H9 (cell line): ENCODE results near the gene HMCES. TPM values are rescaled to one million over a fixed set of nuclear protein-coding genes. Genes with fewer than 3 reads are reported as not detected.

Source experiments
- DNase-seq: peaks from one replicate; pipeline ENCODE4 v3.0.0-alpha.2; 2017
- H2AFZ ChIP-seq: one replicate; pipeline ENCODE4 v1.6.1; 2013; ENCODE audit warnings: mild to moderate bottlenecking, low read length, control low read depth, moderate library complexity
- H2AK5ac ChIP-seq: 2 replicates; pipeline ENCODE4 v1.6.1; 2013; ENCODE audit warnings: low read length, control low read depth, mixed read lengths; ENCODE audit not compliant: insufficient read length
- H2BK120ac ChIP-seq: one replicate; pipeline ENCODE4 v1.6.1; 2013; ENCODE audit warnings: low read depth, mild to moderate bottlenecking, low read length, control low read depth, inconsistent platforms; ENCODE audit not compliant: poor library complexity, severe bottlenecking
- H2BK12ac ChIP-seq: 2 replicates; pipeline ENCODE4 v1.6.1; 2013; ENCODE audit warnings: low read length, control low read depth, mixed read lengths, low read depth; ENCODE audit not compliant: insufficient read length
- H2BK15ac ChIP-seq: 2 replicates; pipeline ENCODE4 v1.6.1; 2013; ENCODE audit warnings: low read depth, low read length, control low read depth
- H2BK20ac ChIP-seq: one replicate; pipeline ENCODE4 v1.6.1; 2013; ENCODE audit warnings: low read depth, mild to moderate bottlenecking, low read length, control low read depth, inconsistent platforms; ENCODE audit not compliant: poor library complexity, severe bottlenecking
- H2BK5ac ChIP-seq: 2 replicates; pipeline ENCODE4 v1.6.1; 2013; ENCODE audit warnings: low read length, control low read depth, mixed read lengths; ENCODE audit not compliant: insufficient read length
- H3K14ac ChIP-seq: 2 replicates; pipeline ENCODE4 v1.6.1; 2013; ENCODE audit warnings: low read length, control low read depth; ENCODE audit not compliant: insufficient read depth
- H3K18ac ChIP-seq: 2 replicates; pipeline ENCODE4 v1.6.1; 2013; ENCODE audit warnings: low read depth, mild to moderate bottlenecking, mixed read lengths, low read length, control low read depth; ENCODE audit not compliant: insufficient read length
- H3K23ac ChIP-seq: 2 replicates; pipeline ENCODE4 v1.6.1; 2013; ENCODE audit warnings: low read length, control low read depth, mixed read lengths, low read depth; ENCODE audit not compliant: insufficient read length
- H3K23me2 ChIP-seq: 2 replicates; pipeline ENCODE4 v1.6.1; 2013; ENCODE audit warnings: low read depth, mild to moderate bottlenecking, mixed read lengths, low read length, control low read depth; ENCODE audit not compliant: insufficient read length, poor library complexity, severe bottlenecking
- H3K27ac ChIP-seq: 2 replicates; pipeline ENCODE4 v1.5.1; 2013; ENCODE audit warnings: low read length, control low read depth, mixed read lengths, low read depth; ENCODE audit not compliant: insufficient read length
- H3K27me3 ChIP-seq: 2 replicates; pipeline ENCODE4 v1.6.1; 2013; ENCODE audit warnings: low read length, control low read depth, inconsistent platforms; ENCODE audit not compliant: insufficient read depth
- H3K4ac ChIP-seq: 2 replicates; pipeline ENCODE4 v1.6.1; 2013; ENCODE audit warnings: low read depth, mild to moderate bottlenecking, control low read depth, inconsistent platforms, low read length, moderate library complexity
- H3K4me1 ChIP-seq: 2 replicates; pipeline ENCODE4 v1.6.1; 2013; ENCODE audit warnings: low read length, control low read depth, inconsistent platforms; ENCODE audit not compliant: insufficient read depth
- H3K4me2 ChIP-seq: 2 replicates; pipeline ENCODE4 v1.6.1; 2013; ENCODE audit warnings: low read length, control low read depth, mixed read lengths; ENCODE audit not compliant: insufficient read length, insufficient read depth
- H3K56ac ChIP-seq: 2 replicates; pipeline ENCODE4 v1.6.1; 2013; ENCODE audit warnings: low read depth, mild to moderate bottlenecking, mixed read lengths, low read length, control low read depth; ENCODE audit not compliant: insufficient read length
- H3K79me1 ChIP-seq: 2 replicates; pipeline ENCODE4 v1.6.1; 2013; ENCODE audit warnings: low read depth, mild to moderate bottlenecking, moderate library complexity, low read length, control low read depth, inconsistent platforms; ENCODE audit not compliant: insufficient read depth, poor library complexity, severe bottlenecking
- H3K79me2 ChIP-seq: 2 replicates; pipeline ENCODE4 v1.6.1; 2013; ENCODE audit warnings: low read length, control low read depth, inconsistent platforms; ENCODE audit not compliant: insufficient read depth
- H3K9ac ChIP-seq: 2 replicates; pipeline ENCODE4 v1.6.1; 2013; ENCODE audit warnings: low read length, control low read depth, mixed read lengths; ENCODE audit not compliant: insufficient read length; ENCODE audit errors: extremely low read depth
- H3K9me3 ChIP-seq: one replicate; pipeline ENCODE4 v1.6.1; 2013; ENCODE audit warnings: low read depth, low read length, inconsistent platforms; ENCODE audit not compliant: control insufficient read depth
- H3T11ph ChIP-seq: one replicate; pipeline ENCODE4 v1.6.1; 2013; ENCODE audit warnings: mild to moderate bottlenecking, low read length, control low read depth, inconsistent platforms
- H4K20me1 ChIP-seq: one replicate; pipeline ENCODE4 v1.6.1; 2013; ENCODE audit not compliant: control insufficient read depth, insufficient read length, insufficient read depth
- H4K5ac ChIP-seq: 2 replicates; pipeline ENCODE4 v1.6.1; 2013; ENCODE audit warnings: low read depth, mild to moderate bottlenecking, mixed read lengths, low read length, control low read depth; ENCODE audit not compliant: insufficient read length
- H4K8ac ChIP-seq: replicated peaks from 2 replicates; pipeline ENCODE4 v1.6.1; 2013; ENCODE audit warnings: low read length, control low read depth, mixed read lengths, low read depth; ENCODE audit not compliant: insufficient read length
- H4K91ac ChIP-seq: 2 replicates; pipeline ENCODE4 v1.6.1; 2013; ENCODE audit warnings: low read depth, mild to moderate bottlenecking, moderate library complexity, mixed read lengths, low read length, control low read depth; ENCODE audit not compliant: insufficient read length
- H3K27ac Mint-ChIP-seq, 3 experiments: 2 replicates in 2 of 3; 3 replicates in 1 of 3; pipeline ENCODE4 v1.8.0; 2020 to 2021; ENCODE audit warnings: mixed read lengths in 3 of 3, mild to moderate bottlenecking in 1 of 3, moderate library complexity in 1 of 3
- H3K27me3 Mint-ChIP-seq: 2 replicates; pipeline ENCODE4 v1.8.0; 2021; ENCODE audit warnings: low read depth, mild to moderate bottlenecking, moderate library complexity, mixed read lengths
- H3K36me3 Mint-ChIP-seq, 3 experiments: 2 replicates in 2 of 3; 3 replicates in 1 of 3; pipeline ENCODE4 v1.8.0; 2020 to 2021; ENCODE audit warnings: low read depth in 3 of 3, mixed read lengths in 3 of 3; ENCODE audit not compliant: insufficient read depth in 1 of 3
- H3K4me1 Mint-ChIP-seq, 2 experiments: 2 replicates each; pipeline ENCODE4 v1.8.0; 2020; ENCODE audit warnings: mixed read lengths in 2 of 2
- H3K4me3 Mint-ChIP-seq, 2 experiments: 2 replicates in 1 of 2; 3 replicates in 1 of 2; pipeline ENCODE4 v1.8.0; 2020 to 2021; ENCODE audit warnings: mild to moderate bottlenecking in 2 of 2, mixed read lengths in 2 of 2, moderate library complexity in 1 of 2
- H3K9me3 Mint-ChIP-seq, 2 experiments: 2 replicates in 1 of 2; 3 replicates in 1 of 2; pipeline ENCODE4 v1.8.0; 2020; ENCODE audit warnings: mild to moderate bottlenecking in 2 of 2, mixed read lengths in 2 of 2, moderate library complexity in 1 of 2
- CTCF ChIP-seq: fragments of 200-600 bp; sonication (generic); conservative IDR thresholded peaks from 3 replicates; pipeline ENCODE4 v1.8.0; 2021; ENCODE audit warnings: antibody characterized with exemption, mild to moderate bottlenecking
- WGBS: extraction: QIAGEN DNeasy Blood & Tissue Kit; methylation state at CpG from one replicate; pipeline ENCODE4 v1.1.7; 2013; ENCODE audit warnings: missing lambda C conversion rate, low lambda C conversion rate, mixed read lengths; ENCODE audit not compliant: insufficient read length; ENCODE audit errors: extremely low coverage; 5-methylcytosine and 5-hydroxymethylcytosine counted together
- total RNA-seq: library from RNA; stranded (reverse); gene quantifications from 2 replicates; pipeline ENCODE4 v1.2.1, GENCODE V29; 2021

Gene HMCES
- total RNA-seq, 1 experiment from 2014 or later: 52.4 TPM

GRCh38 chr3:129240436-129240835 is 38.2 kb upstream of the HMCES start:
- Histone ChIP-seq H3K79me1 (no peaks in the 10 kb centered on the region), H2BK20ac (no peak overlapping the region), H2BK15ac (no peak overlapping the region), H3K27ac (no peak overlapping the region), H4K91ac (no peak overlapping the region), H3K4me1 (no peaks in the 10 kb centered on the region), H3K9ac (no peak overlapping the region), H3K56ac (no peak overlapping the region), H3K79me2 (no peaks in the 10 kb centered on the region), H3K4ac (no peak overlapping the region), H3K23me2 (no peaks in the 10 kb centered on the region), H2BK5ac (no peak overlapping the region), H4K20me1 (no peaks in the 10 kb centered on the region), H3K18ac (no peak overlapping the region), H2BK120ac (no peak overlapping the region), H3K27me3 (no peaks in the 10 kb centered on the region), H3K14ac (no peak overlapping the region), H3K9me3 (no peaks in the 10 kb centered on the region), H2AFZ (no peak overlapping the region), H2AK5ac (no peak overlapping the region), H2BK12ac (no peak overlapping the region), H3K23ac (no peak overlapping the region), H3K4me2 (no peak overlapping the region), H3T11ph (no peak overlapping the region), H4K8ac (no peak overlapping the region), H4K5ac (no peak overlapping the region)
- peak overlapping the region in 1 of 3 experiments; percentile 81; a peak in 1 of 7 replicates for H3K27ac Mint-ChIP-seq
- DNase-seq: no peak
- whole genome bisulfite sequencing: no CpG with 5 or more reads among the region's 3 CpGs
- H3K4me1 Mint-ChIP-seq: peaks cover 6 to 8% of the 10 kb centered on the region in 2 experiments
- H3K36me3 Mint-ChIP-seq: no peaks in the 10 kb centered on the region
- H3K4me3 Mint-ChIP-seq: no peak overlapping the region
- H3K9me3 Mint-ChIP-seq: no peaks in the 10 kb centered on the region
- no peaks in the 10 kb centered on the region for H3K27me3 Mint-ChIP-seq
- no peak for TF ChIP-seq CTCF
